NCI-H2227 treated with DMSO at 0.1 percent for 48 hours (cell line): ENCODE measurements around the gene GHRH.

Experiments
- DNase-seq: peaks from one replicate; lab custom pipeline; 2025; lab: John Stamatoyannopoulos, UW

Gene GHRH, protein sequence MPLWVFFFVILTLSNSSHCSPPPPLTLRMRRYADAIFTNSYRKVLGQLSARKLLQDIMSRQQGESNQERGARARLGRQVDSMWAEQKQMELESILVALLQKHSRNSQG

DNA sequence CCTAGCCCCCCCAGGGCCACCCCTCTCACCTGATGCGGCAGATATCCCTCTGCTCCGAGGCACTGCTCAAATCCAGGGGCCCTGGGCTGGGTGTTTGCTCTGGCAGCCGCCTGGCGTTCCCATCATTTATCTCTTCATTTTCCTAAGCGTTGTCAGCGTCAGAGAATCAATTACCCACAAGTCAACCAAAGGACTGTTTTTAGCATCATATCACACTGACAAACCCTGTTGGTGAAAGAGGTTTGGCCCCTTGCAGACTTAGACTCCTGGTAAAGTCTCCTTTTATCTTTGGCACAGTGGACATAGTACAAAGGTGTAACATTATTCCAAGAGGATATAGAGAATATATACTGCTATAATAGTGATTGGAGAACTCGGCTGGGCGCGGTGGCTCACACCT lies at the start of gene GHRH:
TSS of gene GHRH (minus strand) at position 101 of the 400 bp plus-strand sequence. CDS start 4,925 bp downstream, outside the sequence.
- no peak for DNase-seq

DNA sequence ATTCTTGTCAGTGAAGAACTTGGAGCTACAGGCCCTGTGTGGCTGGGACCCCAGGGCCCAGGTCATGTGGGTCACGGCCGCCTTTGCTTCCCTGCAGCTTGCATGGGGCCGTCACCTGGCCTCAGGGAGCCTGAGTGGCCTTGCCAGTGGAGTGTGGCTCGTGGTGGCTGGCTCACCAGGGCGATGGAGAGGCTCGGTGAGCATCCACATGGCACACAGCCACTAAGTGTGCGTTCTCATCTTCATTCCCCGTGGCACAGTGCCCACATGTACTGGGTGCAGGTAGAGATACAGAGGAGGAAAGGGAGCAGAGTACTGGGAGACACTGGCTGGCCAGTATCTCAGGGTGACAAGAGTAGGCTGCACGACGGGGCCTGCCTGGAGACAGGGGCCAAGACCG lies 49.3 kb upstream of the GHRH start:
- no peak for DNase-seq

DNA sequence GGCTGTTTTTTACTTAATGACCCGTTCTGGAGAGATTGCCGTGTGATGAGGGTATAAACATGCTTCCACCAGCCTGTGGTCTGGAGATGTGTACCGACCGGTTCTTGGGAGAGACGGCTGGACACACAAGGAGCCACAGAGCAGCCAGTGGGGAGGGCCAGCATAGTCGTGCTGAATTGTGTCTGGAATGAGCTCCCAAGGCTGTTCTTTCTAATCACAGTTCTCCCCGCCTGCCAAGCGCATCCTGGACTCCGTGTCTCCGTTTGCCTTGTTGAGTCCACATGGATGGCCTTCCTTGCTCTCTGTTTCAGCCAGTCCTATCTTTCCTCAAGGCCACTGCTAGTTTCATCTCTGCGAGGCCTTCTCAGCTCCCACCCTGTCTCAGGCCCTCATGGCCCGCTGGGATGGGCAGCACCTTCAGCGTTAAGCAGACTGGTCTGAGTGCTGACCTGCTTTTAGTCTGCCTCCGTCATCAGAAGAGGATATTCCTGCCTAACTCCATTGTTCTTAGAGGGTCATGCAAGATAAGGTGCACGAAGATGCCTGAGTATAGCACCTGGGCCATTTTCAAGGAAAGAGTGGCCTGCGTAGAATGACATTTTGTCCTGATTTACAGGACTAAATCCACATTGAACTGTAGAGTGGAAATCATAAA lies 48.4 kb upstream of the GHRH start:
- peak; percentile 15 for DNase-seq

DNA sequence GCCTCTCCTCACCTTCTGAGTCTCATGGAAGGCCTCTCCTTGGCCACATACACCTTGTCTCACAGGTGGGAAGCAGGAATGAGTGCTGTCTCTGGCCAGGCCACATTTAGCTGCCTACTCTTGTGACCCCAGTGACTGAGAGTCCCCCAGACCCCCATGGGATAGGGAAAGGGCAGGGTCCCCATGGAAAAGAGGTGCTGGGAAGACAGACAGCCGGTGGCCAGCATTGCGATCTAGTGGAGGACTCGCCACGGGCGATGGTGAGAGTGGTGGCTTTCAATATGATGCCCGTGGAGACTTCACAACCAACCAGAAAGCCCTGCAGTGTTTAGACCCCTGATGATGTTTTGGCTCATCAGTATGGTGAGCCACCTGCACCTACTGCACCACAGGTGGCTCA lies 47.7 kb upstream of the GHRH start:
- DNase-seq: no peak

DNA sequence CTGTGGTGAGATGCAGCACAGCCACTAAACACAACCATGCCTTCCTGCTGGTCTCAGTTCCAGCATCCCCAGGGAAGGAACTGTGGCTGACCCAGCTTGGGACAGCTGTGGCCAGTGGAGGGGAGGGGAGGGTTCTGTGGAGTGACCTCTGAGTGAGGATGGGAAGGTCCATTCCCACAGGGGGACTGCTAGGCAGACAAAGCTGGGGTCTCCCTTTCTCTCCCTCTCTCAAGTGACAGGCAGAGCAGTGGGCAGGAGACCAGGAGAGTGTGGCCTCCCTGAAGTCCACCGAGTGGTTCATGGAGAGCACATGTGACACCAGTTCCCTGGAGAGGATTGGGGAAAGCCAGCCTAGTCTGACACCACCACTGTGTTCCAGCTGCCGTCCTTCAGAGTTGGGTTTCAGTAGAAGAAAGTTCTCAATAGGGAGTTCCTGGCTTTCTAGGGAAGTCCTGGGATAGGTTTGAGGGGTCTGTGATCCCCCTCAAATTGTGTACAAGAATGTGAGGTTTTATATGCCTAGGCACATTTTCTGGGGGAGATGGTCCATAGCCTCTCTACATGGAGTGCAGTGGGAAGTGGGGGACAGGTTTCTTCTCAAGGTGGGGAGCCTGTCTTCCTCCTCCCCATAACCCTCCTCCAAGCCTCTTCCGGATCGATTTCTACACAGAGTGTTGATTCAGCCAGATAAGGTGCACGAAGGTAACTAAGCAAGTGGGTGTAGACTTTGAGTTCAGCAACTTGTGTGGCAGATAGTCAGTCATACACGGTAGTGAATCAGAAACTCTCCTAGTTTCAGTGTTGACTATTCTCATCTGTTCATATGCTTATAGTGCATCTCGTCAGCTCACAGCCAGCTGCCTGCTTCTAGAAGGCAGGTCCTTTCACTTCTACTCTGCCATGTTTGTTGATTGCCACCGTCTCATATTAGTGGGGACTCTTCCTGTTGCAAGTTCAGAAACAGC lies 46.8 kb upstream of the GHRH start:
- no peak for DNase-seq

DNA sequence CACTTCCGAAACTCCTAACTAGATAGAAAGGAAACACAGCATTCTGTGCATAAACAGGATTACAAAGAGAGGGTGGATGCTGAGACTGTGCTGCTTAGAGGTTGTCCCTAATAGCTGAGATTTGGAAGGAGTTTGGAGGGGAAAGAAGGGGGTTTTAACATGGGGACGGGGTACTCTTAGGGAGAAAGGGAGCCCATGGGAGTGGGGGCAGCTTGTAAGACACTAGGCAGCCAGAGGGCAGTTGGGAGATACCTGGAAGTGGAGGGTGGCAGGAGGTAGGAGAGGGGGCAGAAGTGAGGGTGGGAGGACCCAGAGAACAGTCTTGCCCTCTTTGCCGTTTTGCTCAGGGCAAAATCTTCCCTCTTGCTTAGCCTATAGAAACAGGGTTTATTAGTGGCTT lies 44.2 kb upstream of the GHRH start:
- DNase-seq: no peak

DNA sequence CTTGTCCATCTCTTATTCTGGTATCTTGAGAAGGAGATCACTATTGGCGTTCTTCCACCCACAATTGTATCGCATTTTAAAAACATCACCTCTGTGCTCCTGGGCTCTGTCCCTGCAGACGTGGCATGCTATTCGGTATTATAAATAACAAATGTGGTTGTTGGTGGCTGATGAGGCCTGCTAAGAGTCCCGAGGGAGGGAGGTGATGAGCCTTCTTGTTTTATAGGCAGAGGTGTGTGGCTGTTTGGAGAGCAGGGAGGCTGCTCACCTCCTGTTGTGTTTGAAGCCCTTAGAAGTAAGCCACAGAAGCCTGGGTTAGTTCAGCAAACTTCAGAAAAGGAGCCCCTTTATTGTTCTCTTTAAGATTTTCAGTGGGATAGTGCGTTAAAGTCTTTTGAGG lies 43.5 kb upstream of the GHRH start:
- DNase-seq: no peak

DNA sequence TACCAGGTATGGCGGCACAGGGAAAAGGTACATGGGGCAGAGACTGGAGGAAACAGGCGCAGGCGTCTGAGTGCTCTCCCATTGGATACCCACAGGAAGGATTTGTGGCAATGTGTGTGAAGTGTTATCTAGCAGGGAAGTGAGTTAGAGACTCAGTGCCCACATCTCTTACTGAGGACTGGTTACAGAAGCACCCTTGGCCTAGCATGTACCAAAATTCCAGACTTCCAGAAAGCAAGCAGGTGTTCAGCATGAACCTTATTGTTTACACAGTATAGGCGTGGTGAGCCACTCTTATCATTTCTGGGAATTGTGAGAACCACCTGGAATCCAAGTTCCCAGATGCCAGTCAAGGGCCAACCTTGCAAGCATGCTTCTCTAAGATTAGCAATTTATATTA lies 42.0 kb upstream of the GHRH start:
- no peak for DNase-seq

DNA sequence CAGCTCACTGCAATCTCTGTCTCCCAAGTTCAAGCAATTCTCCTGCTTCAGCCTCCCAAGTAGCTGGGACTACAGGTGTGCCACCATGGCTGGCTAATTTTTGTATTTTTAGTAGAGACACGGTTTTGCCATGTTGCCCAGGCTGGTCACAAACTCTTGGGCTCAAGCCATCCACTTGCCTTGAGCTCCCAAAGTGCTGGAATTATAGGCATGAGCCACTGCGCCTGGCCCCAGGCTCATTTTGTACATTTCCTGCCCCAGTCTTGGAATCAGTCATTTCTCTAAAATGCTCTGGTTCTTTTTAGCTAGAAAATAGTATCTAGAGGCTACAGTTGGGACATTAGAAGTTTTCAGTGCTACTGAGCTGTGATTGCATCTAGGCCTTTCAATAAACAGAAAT lies 41.4 kb upstream of the GHRH start:
- DNase-seq: no peak

DNA sequence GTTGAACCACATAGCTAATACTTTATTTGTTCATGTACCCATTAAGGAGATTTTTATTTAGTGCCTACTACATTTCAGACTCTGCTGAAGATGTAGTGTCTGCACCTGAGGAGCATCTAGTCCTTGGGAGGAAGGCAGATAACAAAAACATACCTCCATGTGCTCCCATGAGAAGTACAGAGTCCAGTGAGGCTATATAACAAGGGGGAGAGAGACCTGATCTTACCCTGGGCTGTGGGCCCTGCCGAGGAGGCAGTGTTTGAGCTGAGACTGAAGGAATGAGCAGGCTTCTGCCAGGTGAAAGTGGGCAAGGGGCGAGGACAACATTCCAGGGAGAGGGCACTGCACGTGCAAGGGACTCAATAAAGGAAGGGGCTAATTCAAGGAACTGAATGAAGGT lies 39.9 kb upstream of the GHRH start:
- DNase-seq: no peak

DNA sequence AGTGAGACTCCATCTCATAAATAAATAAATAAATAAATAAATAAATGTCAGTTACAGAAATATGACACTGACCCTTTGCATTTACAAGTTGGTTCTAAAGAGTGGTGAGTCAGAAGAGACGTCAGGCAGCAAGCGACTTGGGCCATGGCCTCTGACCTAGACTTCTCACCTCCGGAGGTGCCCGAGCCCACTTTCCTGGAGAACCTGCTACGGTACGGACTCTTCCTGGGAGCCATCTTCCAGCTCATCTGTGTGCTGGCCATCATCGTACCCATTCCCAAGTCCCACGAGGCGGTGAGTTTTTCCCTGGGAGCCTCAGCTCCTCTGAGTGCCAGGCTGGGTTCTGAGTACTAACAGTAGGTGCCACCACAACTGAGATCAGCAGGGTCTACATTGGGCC lies 39.5 kb upstream of the GHRH start:
- no peak for DNase-seq

DNA sequence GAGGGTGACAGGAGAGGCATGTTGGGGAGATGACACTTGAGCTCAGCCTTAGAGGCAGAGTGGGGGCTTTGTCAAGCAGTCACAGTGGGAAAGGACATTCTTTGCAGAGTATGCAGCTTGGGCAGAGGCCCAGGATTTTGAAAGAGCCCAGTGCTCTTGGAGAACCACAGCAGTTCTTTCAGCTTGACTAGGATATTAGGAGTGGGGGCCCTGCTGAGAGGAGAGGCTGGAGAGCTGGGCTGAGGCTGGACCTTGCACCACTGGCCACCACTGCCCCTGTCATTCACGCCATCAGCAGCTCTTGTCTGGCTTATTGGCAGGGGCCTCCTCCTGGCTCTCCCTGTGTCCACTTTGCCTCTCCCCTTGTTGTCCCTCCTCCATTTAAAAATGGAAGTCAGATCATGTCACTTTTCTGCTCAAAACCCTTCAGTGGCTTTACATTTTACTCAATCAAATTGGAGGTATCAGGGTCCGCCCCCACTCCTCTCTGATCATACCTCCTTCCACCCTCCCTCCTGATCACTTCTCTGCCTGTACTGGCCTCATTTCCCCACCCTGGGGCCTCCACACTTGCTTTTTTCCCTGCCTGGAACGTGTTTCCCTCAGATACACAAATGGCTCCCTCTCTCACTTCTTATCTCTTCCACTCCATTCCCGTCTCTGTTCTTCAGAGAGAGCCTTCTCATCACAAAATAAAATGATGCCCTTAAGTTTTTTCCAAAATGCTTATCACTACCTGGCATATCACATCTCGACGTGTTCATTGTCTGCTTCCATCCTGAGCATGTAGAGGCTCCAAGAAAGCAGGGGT lies 38.3 kb upstream of the GHRH start:
- DNase-seq: no peak

DNA sequence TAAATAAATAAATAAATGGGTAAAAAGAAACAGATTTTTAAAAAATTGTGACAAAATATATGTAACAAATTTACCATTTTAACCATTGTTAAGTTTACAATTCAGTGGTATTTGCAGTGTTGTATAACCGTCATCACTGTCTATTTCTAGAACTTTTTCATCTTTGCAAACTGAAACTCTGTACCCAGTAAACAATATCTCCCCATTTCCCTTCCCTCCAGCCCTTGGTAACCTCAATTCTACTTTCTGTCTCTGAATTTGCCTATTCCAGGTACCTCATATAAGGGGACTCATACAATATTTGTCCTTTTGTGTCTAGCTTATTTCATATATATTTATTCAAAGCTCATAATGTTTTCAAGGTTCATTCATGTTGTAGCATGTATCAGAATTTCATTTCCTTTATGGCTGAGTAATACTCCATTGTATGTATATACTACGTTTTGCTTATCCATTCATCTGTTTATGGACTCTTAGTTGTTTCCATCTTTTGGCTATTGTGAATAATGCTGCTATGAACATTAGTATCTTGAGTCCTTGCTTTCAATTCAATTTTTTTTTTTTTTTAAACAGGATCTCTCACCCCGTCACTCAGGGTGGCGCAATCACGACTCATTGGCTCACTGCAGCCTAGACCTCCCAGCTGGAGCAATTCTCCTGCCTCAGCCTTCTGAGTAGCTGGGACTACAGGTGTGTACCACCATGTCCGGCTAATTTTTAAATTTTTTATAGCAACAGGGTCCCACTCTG lies 36.8 kb upstream of the GHRH start:
- DNase-seq: no peak

DNA sequence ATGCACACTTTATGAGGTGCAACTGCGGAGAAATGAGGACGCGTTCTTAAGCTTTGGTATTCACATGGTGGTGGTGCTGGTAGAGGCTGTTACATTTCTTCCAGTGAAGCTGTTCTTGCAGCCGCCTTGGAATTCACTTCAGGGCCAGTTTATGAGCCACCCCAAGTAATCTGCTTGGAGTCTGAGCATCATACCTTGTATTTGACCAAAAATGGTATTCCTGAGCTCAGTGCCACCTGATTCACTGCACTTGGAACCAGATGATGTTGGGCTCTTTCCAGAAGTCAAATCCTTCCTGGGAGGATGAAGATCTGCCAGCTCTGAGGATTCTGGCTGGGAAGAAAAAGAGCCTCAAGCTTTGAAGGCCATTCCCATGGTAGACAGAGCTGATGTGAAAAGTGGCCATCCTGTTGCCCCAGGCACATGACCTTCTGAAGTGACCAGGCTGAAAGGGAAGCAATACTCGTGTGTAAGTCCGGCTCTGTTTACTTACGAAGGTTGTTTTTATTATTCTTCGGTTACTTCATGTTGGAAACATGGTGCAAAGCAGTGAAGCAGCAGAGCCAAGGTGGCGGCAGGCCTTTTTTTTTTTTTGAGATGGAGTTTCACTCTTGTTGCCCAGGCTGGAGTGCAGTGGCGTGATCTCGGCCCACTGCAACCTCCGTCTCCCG lies 35.6 kb upstream of the GHRH start:
- no peak for DNase-seq

DNA sequence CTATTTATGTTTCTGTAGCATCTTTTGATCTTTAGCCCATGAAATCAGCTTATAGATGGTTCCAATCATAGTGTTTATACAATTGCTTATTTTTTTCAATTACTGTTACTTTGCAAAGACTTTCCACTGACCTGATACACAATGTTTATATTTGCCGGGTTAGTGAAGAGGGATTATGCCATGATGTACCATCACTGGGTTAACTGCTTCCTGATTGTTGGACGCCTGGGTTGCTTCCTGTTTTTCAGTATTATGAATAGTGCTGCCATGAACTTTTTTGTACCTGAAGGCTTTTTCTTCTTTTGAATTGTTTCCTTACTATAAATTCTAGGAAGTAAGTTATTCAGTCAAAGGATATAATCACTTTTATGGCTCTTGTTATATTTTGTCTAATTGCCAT lies 34.8 kb upstream of the GHRH start:
- no peak for DNase-seq

DNA sequence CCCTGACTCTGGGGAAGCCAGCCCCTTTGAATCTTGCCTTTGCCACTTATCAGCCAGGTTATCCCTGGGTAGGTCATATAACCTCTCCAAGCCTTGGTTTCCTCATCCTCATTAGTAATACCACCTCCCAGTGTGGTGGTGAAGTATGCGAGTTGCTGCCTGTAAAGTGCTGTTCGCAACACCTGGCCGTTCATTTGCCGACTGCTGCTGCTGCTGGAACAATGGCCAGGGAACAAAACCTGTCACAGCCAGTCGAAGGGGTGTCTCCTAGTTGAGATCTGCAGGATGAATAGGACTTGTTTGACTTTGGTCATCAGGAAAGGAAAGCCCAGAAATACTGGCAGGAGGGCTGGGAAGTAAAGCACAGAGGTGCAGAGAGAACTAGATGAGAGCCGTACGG lies 34.0 kb upstream of the GHRH start:
- DNase-seq: no peak

DNA sequence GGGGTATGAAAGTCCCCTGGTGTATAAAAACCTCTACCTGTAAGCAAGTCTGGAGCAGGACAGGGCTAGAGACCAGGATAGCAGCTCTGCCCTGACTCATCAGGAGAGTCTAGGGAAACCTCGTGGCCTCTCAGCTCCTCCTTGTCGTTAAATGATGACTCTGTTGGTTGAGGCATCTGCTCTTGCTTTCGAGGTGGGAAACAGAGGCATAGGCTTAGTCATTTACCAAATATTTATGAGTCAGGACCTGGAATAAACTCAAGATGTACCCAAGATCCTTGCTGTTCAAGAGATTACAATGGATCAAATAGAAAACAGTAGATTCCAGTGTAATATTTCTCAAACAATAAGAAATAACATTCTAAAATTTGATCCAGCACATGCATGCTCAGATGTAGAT lies 33.4 kb upstream of the GHRH start:
- DNase-seq: no peak

DNA sequence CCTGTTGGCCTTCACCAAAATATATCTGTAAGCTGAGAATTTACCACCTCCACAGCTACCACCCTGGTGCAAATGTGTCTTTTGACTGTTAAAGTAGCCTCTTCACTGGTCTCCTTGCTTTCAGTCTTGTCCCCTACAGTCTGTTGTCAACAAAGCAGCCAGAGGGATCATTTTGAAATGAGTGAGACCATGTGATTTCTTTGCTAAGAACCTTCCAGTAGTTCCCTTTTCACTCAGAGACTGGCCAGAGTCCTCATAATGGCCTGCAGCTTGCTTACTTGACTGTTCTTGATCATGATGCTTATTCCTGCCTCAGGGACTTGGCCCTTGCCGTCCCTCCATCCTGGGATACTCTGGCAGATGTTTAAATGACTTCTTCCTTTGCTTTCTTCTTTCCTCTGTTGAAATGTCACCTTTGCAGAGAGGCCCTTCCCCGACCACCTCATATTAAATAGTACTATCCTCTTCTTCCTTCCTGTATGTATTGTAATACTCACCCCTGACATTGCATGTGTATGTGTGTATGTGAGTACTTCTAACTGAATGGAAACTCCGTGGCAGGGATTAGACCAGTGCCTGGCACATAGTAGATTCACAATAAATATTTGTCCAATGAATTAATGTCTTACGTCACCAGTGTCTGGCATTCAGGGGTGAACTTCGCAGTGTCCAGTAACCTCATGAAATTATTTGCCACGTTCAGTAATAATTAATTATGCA lies 32.8 kb upstream of the GHRH start:
- no peak for DNase-seq

DNA sequence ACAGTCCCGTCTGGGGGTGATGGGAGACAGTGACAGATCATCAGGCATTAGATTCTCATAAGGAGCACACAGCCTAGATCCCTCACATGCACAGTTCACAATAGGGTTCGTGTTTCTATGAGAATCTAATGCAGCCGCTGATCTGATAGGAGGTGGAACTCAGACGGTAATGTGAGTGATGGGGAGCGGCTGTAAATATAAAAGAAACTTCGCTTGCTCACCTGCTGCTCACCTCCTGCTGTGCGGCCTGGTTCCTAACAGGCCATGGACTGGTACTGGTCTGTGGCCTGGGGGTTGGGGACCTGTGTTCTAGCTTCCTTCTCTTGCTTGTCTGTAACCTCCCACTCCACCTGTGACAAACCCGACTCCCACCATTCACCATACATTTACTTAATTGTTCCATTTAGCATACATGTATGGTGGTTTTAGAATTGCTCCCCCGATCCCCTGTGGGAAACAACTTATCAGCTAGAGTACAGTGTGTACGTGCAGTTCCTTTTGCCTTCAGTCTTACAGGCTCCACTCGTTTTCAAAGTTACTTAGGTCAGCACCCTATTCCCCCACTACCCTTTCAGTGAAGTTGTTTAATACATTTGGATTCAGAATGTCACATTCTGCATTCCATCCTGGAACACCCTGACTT lies 31.8 kb upstream of the GHRH start:
- DNase-seq: no peak

DNA sequence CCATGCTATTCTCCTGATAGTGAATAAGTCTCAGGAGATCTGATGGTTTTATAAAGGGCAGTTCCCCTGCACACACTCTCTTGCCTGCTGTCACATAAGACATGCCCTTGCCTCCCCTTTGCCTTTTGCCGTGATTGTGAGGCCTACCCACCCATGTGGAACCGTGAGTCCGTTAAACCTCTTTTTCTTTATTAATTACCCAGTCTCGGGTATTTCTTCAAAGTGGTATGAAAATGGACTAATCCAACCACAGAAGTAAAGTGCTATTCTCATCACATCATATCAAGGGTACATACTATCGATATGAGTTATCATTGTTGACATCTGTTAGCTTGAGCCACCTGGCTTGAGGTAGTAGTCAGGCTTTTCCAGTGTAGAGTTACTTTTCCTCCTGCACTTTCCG lies 30.1 kb upstream of the GHRH start:
- DNase-seq: no peak
